GM23248 (cell line): ENCODE measurements around the gene MKS1. TPM values are rescaled to one million over a fixed set of nuclear protein-coding genes. Genes with fewer than 3 reads are reported as not detected.

ENCODE experiments used
- DNase-seq: peaks from one replicate; pipeline ENCODE4 v3.0.0-alpha.2; 2015
- H2AFZ ChIP-seq: fragments of 200-600 bp; sonication (generic); 2 replicates; pipeline ENCODE4 v1.6.1; 2016; ENCODE audit warnings: antibody characterized with exemption
- H3F3A ChIP-seq: fragments of 200-600 bp; sonication (generic); 2 replicates; pipeline ENCODE4 v1.6.1; 2016; ENCODE audit warnings: mild to moderate bottlenecking, antibody characterized with exemption, mixed run types; ENCODE audit not compliant: insufficient read depth
- H3K27ac ChIP-seq: fragments of 200-600 bp; sonication (generic); 2 replicates; pipeline ENCODE4 v1.5.1; 2016; ENCODE audit warnings: mild to moderate bottlenecking
- H3K27me3 ChIP-seq: fragments of 200-600 bp; sonication (generic); replicated peaks from 2 replicates; pipeline ENCODE4 v1.6.1; 2016; ENCODE audit warnings: mild to moderate bottlenecking; ENCODE audit not compliant: insufficient read depth
- H3K36me3 ChIP-seq: fragments of 200-600 bp; sonication (generic); 2 replicates; pipeline ENCODE4 v1.6.1; 2016; ENCODE audit warnings: low read depth, mild to moderate bottlenecking
- H3K4me1 ChIP-seq: fragments of 200-600 bp; sonication (generic); 2 replicates; pipeline ENCODE4 v1.6.1; 2016; ENCODE audit warnings: mild to moderate bottlenecking; ENCODE audit not compliant: insufficient read depth
- H3K4me2 ChIP-seq: fragments of 200-600 bp; sonication (generic); one replicate; pipeline ENCODE4 v1.6.1; 2016; ENCODE audit warnings: mild to moderate bottlenecking; ENCODE audit not compliant: unreplicated experiment
- H3K4me3 ChIP-seq: fragments of 200-600 bp; sonication (generic); 2 replicates; pipeline ENCODE4 v1.5.1; 2016; ENCODE audit warnings: mild to moderate bottlenecking
- H3K79me2 ChIP-seq: fragments of 200-600 bp; sonication (generic); 2 replicates; pipeline ENCODE4 v1.6.1; 2016; ENCODE audit warnings: mild to moderate bottlenecking; ENCODE audit not compliant: insufficient read depth
- H3K9ac ChIP-seq: fragments of 200-600 bp; sonication (generic); 2 replicates; pipeline ENCODE4 v1.6.1; 2016; ENCODE audit warnings: mild to moderate bottlenecking
- H3K9me2 ChIP-seq: fragments of 200-600 bp; sonication (generic); 2 replicates; pipeline ENCODE4 v1.6.1; 2016; ENCODE audit warnings: mixed run types, mild to moderate bottlenecking, moderate library complexity; ENCODE audit not compliant: insufficient read depth
- H3K9me3 ChIP-seq: fragments of 200-600 bp; sonication (generic); one replicate; pipeline ENCODE4 v1.6.1; 2017; ENCODE audit warnings: low read depth
- H4K20me1 ChIP-seq: fragments of 200-600 bp; sonication (generic); 2 replicates; pipeline ENCODE4 v1.6.0; 2016; ENCODE audit not compliant: insufficient read depth
- EZH2 ChIP-seq: fragments of 200-600 bp; sonication (generic); IDR thresholded peaks from 2 replicates; pipeline ENCODE4 v1.6.1; 2018; ENCODE audit warnings: antibody characterized with exemption, mild to moderate bottlenecking; ENCODE audit not compliant: insufficient read depth, poor library complexity, severe bottlenecking
- EZH2phosphoT487 ChIP-seq: fragments of 200-600 bp; sonication (generic); IDR thresholded peaks from 2 replicates; pipeline ENCODE4 v1.6.1; 2018; ENCODE audit warnings: antibody characterized with exemption, moderate library complexity, mild to moderate bottlenecking, low read depth; ENCODE audit not compliant: insufficient read depth
- WGBS, 2 experiments: methylation state at CpG; one replicate each; pipeline ENCODE4 v1.1.6; 2015 to 2017; ENCODE audit warnings: low lambda C conversion rate in 2 of 2, low coverage in 1 of 2; ENCODE audit errors: missing lambda C conversion rate in 2 of 2; 5-methylcytosine and 5-hydroxymethylcytosine counted together
- in situ Hi-C: fragments of 300-500 bp; cut with MboI; formaldehyde crosslinking; loops from 2 replicates; pipeline ENCODE4 v1.15.0; 2020
- polyA plus RNA-seq: library from polyadenylated mRNA; unstranded; fragments of >200 nt; fragmentation: Nextera tagmentation; extraction: Ambion mirVana; gene quantifications from 2 replicates; pipeline ENCODE4 v1.2.1, GENCODE V29; 2016
- total RNA-seq: library from RNA; depleted of rRNA; stranded (reverse); fragments of >200 nt; shearing (Covaris generic); gene quantifications from 2 replicates; pipeline ENCODE4 v1.2.3, GENCODE V29; 2014

Gene MKS1
- total and polyA plus RNA-seq, 2 experiments from 2014 or later, result 14.1 to 15.3 TPM

DNA sequence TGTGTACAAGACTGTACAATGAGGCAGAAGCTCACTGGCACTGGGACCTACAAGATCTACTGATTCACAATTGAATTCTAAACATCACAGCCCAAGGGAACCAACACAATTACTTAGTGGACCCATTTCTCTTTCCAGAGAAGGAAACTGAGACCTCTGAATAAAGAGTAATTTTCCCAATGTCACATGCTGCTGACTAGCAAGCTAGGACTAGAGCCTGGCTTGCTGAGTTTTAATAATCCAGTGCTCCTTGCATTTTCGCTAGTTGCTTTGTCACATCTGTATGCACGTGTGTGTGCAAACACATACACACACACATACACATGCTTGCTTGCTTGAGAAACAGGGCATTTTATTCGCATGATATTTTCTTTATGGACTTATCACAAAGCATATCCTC, 15.5 kb upstream of the MKS1 start:
- no peak overlapping the region for H3K4me2 ChIP-seq
- DNase-seq, result no peak
- peaks cover 20% of the 10 kb centered on the region for H3F3A ChIP-seq
- H3K4me1 ChIP-seq, result peaks cover 23% of the 10 kb centered on the region
- peaks cover 11% of the 10 kb centered on the region for H3K27me3 ChIP-seq
- no peak overlapping the region for H3K9ac ChIP-seq
- H2AFZ ChIP-seq, result no peak overlapping the region
- no peaks in the 10 kb centered on the region for H3K9me2 ChIP-seq
- no peak overlapping the region for H3K27ac ChIP-seq
- WGBS, 2 experiments, result 48 to 55% methylated on average over 3 of the region's 3 CpGs
- H4K20me1 ChIP-seq, result no peaks in the 10 kb centered on the region
- H3K36me3 ChIP-seq, result no peaks in the 10 kb centered on the region
- no peaks in the 10 kb centered on the region for H3K79me2 ChIP-seq
- in situ Hi-C loops, result no loop called here
- TF ChIP-seq EZH2phosphoT487 (no peak), EZH2 (no peak)
- no peaks in the 10 kb centered on the region for H3K9me3 ChIP-seq
- H3K4me3 ChIP-seq, result no peak overlapping the region

DNA sequence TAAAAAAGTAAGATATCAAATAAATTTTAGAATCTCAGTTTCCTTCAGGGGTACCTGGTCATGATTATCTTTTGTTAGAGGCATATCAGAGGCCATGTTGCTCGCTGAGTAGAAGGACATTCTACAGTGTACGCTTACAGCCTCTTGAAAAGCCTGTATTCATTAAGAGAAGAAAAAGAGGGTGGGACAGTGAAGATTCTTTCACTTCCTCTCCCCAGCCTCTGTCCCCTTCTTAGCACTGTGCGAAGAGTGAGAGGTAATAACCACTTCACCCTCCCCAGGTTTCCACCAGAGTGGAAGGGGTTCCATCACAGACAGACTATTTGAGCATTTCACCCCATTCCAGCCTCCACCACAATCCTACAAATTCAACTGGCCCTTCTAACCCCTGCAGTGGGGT, 14.5 kb upstream of the MKS1 start:
- Histone ChIP-seq H3K4me3 (no peak overlapping the region), H3K9ac (no peak overlapping the region), H3K9me2 (no peaks in the 10 kb centered on the region), H3K4me1 (peaks cover 23% of the 10 kb centered on the region), H3K27me3 (peaks cover under 1% of the 10 kb centered on the region; the same call in 1 of the 2 replicates), H3K9me3 (no peaks in the 10 kb centered on the region), H3K79me2 (no peaks in the 10 kb centered on the region), H3K27ac (no peak overlapping the region), H3K4me2 (no peak overlapping the region), H3K36me3 (no peaks in the 10 kb centered on the region), H4K20me1 (no peaks in the 10 kb centered on the region), H2AFZ (no peak overlapping the region), H3F3A (peaks cover 20% of the 10 kb centered on the region)
- TF ChIP-seq EZH2 (no peak), EZH2phosphoT487 (no peak)
- in situ Hi-C loops, result no loop called here
- WGBS, 2 experiments, result 85 to 94% methylated on average over 3 of the region's 3 CpGs
- DNase-seq, result no peak

DNA sequence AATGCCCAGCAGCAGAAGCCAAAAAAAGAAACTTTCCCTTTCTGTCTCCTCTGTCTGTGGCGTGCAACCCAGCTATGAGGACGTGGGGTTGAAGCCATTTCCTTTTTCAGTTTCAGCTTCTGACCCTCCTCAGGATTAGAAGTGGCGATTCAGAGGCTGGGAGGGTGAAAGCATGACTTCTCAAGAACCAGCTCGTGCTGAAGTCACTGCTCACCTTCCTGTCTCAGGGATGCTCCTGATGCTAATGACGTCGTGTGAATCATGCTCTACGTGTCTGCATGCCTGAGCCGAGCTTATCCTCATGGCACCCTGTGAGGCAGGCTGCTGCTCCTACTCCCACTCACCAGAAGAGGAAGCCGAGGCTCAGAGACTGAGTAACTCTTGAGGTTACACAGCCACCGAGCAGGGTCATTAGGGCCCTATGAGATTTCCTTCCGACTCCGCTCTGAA, 13.7 kb upstream of the MKS1 start:
- H3K4me2 ChIP-seq, result peak overlapping the region; percentile 32
- H3K4me3 ChIP-seq, result no peak overlapping the region
- H2AFZ ChIP-seq, result peak overlapping the region; percentile 49
- H3K27me3 ChIP-seq, result no peaks in the 10 kb centered on the region
- in situ Hi-C loops, result no loop called here
- no peaks in the 10 kb centered on the region for H3K9me3 ChIP-seq
- peaks cover 20% of the 10 kb centered on the region for H3F3A ChIP-seq
- no peaks in the 10 kb centered on the region for H3K36me3 ChIP-seq
- H3K4me1 ChIP-seq, result peaks cover 23% of the 10 kb centered on the region
- no peaks in the 10 kb centered on the region for H4K20me1 ChIP-seq
- H3K9me2 ChIP-seq, result no peaks in the 10 kb centered on the region
- DNase-seq, result peak; percentile 94
- H3K79me2 ChIP-seq, result no peaks in the 10 kb centered on the region
- H3K9ac ChIP-seq, result peak overlapping the region; percentile 33; the same call in 1 of the 2 replicates
- WGBS, 2 experiments, result 18 to 25% methylated on average over 12 of the region's 12 CpGs
- H3K27ac ChIP-seq, result peak overlapping the region; percentile 51
- no peak for TF ChIP-seq EZH2phosphoT487
- TF ChIP-seq EZH2, result no peak

DNA sequence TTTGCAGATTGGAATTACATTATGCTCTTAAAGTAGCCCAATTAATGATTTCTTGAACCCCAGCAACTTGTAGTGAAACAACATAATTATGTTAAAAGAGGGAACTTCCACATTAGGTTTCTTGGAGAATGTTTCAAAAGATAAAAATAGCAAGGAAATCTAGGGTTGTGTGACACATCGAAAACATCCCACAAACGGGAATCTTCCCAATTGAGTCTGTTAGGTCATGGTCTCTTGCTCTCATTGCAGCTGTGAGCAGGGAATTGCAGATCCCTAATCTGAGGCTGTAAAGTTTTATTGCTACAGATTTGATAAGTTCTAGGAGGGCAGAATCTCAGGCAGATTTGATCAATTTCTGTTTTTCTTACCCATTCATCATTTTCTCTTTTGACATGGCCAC, 12.6 kb upstream of the MKS1 start:
- Histone ChIP-seq H2AFZ (no peak overlapping the region), H3K9ac (peak overlapping the region; percentile 14; the same call in 1 of the 2 replicates), H3K4me2 (peak overlapping the region; percentile 37), H3K9me2 (no peaks in the 10 kb centered on the region), H3K36me3 (no peaks in the 10 kb centered on the region), H3F3A (peaks cover 20% of the 10 kb centered on the region), H3K27ac (peak overlapping the region; percentile 51), H3K9me3 (no peaks in the 10 kb centered on the region), H3K79me2 (no peaks in the 10 kb centered on the region), H3K27me3 (no peaks in the 10 kb centered on the region), H3K4me1 (peaks cover 23% of the 10 kb centered on the region), H3K4me3 (no peak overlapping the region), H4K20me1 (no peaks in the 10 kb centered on the region)
- in situ Hi-C loops, result no loop called here
- WGBS, 2 experiments, result 2 to 8% methylated on average over 2 of the region's 2 CpGs
- no peak for TF ChIP-seq EZH2phosphoT487
- DNase-seq, result peak; percentile 77

DNA sequence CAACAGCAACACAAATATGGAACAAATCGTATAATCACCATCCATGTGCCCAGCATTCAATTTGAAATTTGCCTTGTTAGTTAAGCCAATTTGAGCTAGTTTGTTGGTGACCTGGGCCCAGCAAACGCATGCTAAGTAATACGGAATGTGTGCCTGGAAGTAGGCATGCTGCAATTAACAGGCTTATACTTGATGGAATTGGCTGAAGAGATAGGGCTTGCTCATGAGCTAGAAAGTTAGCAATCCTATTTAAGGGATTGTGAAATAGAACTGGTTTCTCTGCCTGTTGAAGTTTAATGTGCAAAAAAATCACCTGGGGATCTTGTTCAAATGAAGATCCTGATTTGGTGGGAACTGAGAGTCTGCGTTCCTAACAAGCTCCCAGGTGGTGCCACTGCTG, 10.8 kb upstream of the MKS1 start:
- Histone ChIP-seq H3F3A (peaks cover 20% of the 10 kb centered on the region), H3K27me3 (no peaks in the 10 kb centered on the region), H3K4me3 (no peak overlapping the region), H3K9me2 (no peaks in the 10 kb centered on the region), H3K79me2 (no peaks in the 10 kb centered on the region), H3K36me3 (no peaks in the 10 kb centered on the region), H3K4me2 (no peak overlapping the region), H3K4me1 (peaks cover 23% of the 10 kb centered on the region), H3K9ac (no peak overlapping the region), H3K9me3 (no peaks in the 10 kb centered on the region), H3K27ac (no peak overlapping the region), H4K20me1 (no peaks in the 10 kb centered on the region), H2AFZ (no peak overlapping the region)
- TF ChIP-seq EZH2, result no peak
- in situ Hi-C loops, result no loop called here
- WGBS, 2 experiments, result 88 to 91% methylated on average over 4 of the region's 4 CpGs
- no peak for DNase-seq
